ENCODE measurements around the gene ENPP3.

- no peak for TF ChIP-seq MXI1 (IDR thresholded peaks at IDR 0.05; ENCODE audit: low read depth, low read length)
- no peak for TF ChIP-seq NFIC (IDR thresholded peaks at IDR 0.05; ENCODE audit: borderline replicate concordance)
- TF ChIP-seq CTCF (IDR thresholded peaks at IDR 0.05) = no peak
- TF ChIP-seq TAF1 (IDR thresholded peaks at IDR 0.05; ENCODE audit: borderline replicate concordance, low read depth, low read length) = no peak
- no peak for TF ChIP-seq YY1 (IDR thresholded peaks at IDR 0.05; ENCODE audit: low read depth)
- no peak for TF ChIP-seq MAX (IDR thresholded peaks at IDR 0.05; ENCODE audit: low read depth)
- no peak for TF ChIP-seq RAD21 (IDR thresholded peaks at IDR 0.05; ENCODE audit: low read length)
- TF ChIP-seq, protein P1, sequence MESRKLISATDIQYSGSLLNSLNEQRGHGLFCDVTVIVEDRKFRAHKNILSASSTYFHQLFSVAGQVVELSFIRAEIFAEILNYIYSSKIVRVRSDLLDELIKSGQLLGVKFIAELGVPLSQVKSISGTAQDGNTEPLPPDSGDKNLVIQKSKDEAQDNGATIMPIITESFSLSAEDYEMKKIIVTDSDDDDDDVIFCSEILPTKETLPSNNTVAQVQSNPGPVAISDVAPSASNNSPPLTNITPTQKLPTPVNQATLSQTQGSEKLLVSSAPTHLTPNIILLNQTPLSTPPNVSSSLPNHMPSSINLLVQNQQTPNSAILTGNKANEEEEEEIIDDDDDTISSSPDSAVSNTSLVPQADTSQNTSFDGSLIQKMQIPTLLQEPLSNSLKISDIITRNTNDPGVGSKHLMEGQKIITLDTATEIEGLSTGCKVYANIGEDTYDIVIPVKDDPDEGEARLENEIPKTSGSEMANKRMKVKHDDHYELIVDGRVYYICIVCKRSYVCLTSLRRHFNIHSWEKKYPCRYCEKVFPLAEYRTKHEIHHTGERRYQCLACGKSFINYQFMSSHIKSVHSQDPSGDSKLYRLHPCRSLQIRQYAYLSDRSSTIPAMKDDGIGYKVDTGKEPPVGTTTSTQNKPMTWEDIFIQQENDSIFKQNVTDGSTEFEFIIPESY (IDR thresholded peaks at IDR 0.05; ENCODE audit: borderline replicate concordance, low read depth) = no peak
- no peak for TF ChIP-seq SIN3A (IDR thresholded peaks at IDR 0.05; ENCODE audit: borderline replicate concordance, low read depth, low read length)
- no peak for TF ChIP-seq PBX3 (IDR thresholded peaks at IDR 0.05)
These were observed 7.5 kb upstream of the ENPP3 start for GRCh38 chr6:131629651-131630050.
